SIG-M5 (cell line): ENCODE data around the gene CD109.

Experiments used
- DNase-seq: peaks from one replicate; lab custom pipeline; 2025; lab: John Stamatoyannopoulos, UW

CD109 gene

GRCh38 chr6:73727114-73727513, 31.1 kb downstream of the CD109 start:
- DNase-seq, result no peak

GRCh38 chr6:73728548-73729205, 32.7 kb downstream of the CD109 start:
- DNase-seq, result no peak

- no peak for DNase-seq
These were observed 35.3 kb downstream of the CD109 start for GRCh38 chr6:73731285-73731684.

DNA sequence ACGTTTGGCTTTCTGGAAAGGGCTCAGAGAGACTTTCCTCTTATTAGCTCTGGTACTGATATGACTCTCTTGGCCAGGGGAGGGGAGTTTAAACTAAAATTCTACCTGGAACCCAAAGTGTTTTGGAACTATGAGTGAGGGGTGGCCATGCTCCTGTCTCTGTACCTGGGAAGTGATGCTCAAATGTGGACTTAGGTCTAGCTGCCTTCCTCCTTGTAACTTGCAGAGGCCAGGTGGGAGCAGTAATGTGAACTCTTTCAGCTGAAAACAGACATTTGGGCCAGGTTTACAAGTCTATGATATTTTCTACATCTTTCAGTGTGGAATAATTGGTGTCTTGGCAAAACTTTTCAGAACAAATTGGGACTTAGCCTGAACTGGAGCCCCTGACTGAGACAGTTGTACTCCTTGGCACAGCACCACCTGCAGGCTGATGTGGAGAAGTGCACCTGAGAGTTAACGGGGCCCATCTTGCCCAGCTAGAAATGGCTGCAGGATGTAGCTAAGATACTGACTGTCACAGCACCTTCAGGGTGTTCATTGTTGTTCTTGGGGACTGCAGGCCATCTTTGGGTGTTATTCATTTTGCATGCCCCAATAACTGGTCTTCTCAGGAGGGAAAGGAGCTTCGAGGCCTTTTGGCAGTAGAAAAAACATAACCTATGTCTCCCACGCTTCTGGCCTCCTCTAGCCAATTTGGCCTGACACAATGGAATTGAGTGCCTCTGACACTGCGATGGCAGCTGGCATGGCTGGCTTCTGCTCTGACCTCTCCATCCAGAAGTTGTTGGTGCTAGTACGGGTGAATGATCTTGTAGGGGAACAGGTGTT, 37.1 kb downstream of the CD109 start:
- peak; percentile 17 for DNase-seq

GRCh38 chr6:73733791-73734190, 37.8 kb downstream of the CD109 start:
- no peak for DNase-seq

- DNase-seq, result no peak
These were observed 38.9 kb downstream of the CD109 start for GRCh38 chr6:73734832-73735453.

DNA sequence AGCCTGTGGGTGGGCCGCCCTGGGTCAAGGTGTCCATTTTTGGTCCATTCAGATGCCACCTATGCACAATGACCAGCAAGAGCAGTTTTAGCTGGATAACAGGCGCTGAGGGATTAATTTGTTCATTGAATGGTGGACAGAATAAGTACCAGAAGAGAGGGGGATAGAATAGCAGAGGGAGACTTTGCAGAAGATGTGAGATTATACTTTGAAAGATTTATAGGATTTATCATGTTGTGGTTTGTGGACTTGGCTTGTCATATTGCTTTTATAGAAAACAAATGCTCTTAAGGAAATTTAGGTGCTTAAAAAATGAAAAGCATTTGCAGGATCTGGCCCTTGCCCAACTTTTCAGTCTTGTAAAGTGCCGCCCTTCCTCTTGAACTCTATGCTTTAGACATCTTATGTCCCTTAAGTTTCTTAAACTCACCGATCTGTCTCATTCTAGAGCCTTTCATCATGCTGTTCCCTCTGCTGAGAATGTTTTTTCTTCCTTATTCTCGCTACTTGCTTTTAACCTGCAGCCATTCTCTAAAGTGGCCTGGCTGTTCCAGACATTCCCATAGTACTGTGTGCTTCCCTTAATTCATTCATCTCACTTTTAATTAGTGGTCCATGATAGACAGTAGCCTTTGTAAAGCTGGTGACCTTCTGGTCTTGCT, 42.5 kb downstream of the CD109 start:
- no peak for DNase-seq

DNA sequence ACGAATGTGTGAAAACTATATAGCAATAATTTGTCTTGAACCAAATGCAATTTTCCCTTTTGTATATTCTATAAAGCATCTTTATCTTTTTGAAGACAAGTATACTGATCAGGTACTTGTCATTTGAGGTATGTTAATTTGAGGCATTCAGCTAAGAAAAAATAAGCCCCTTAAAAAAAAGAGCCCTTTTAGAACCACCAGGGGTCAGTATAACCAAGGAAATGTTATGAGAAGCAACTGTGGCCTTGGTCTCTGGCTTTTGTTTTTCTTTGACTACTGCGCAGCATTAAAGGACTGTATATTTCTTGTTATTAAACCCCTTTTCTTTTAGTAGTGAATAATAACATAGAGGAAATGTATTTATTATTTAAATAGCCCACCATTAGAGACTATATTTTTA, 43.1 kb downstream of the CD109 start:
- no peak for DNase-seq

DNA sequence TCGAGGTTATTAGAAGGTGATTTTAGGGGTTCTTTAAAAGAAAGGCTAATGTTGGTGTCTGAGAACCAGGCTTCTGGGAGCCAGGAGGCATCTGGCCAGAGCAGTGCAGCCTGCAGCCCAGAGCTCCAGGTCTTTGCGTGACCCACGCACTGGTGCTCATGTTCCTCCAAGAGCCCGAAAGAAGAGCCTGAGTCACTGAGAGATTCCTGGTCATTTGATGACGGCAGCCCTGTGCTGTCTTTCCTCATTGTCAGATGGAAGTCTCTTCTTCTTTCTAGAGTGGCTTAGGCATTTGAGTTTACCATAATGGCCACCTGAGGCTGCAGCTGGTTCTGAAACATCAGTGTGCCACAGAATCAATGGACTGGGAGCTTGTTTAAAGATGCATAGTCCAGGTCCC, 46.4 kb downstream of the CD109 start:
- no peak for DNase-seq

DNA sequence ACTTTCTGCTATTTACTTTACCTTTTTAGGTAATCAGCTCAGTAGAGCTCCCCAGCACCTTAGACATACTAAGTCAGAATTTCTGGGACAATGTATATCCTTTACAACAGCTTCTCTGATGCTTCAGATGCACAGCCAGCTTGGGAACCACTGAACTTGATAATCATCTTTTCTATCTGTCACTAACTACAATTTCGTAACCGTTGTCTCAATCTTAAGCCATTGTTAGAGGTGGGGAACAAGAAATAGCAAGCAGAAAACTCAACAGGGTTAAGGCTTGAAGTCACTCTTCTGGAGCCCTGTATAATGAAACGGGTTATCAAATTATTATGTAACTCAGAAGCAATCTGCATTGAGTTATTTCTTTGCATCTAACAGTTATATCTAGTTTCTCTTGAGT, 47.1 kb downstream of the CD109 start:
- no peak for DNase-seq

DNA sequence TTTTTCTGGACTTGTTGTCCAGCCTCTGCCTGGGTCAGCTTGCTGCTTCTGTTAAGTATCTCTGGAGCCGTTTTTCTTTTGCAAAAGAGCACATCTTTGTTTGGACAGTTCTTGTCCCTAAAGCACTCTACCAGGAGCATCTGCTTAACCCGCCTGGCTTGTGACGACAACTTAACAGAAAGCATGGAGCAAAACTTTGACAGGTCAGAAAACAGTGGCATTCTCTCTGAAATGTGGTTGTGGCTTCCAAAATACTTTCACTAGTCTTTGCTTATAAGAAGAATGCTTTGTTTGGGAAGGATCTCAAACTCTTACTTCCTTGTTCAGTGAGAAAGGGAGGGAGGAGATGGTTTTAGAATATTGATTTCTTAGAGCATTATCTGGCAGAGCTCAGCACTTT, 47.6 kb downstream of the CD109 start:
- no peak for DNase-seq

- no peak for DNase-seq
These were observed 50.8 kb downstream of the CD109 start for GRCh38 chr6:73746787-73747186.

DNA sequence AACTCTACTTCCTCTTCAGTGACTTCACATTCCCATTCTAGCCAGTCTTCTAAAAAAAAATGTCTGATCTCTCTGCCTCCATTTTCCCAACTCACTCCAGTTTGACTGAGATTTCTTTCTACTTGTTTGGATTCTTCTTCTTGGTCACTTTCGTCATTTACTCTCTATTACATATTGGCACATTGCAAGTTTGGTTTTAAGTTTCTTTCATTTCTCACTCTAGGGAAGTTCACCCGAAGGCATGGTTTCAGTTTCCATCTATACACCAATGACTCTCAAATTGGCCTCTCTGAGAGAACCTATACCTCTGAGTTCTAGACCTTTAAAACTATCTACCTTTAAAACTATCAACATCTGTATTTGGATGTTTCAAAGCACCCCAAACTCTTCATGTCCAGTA, 51.3 kb downstream of the CD109 start:
- no peak for DNase-seq

GRCh38 chr6:73752943-73753342, 56.9 kb downstream of the CD109 start:
- DNase-seq, result no peak

DNA sequence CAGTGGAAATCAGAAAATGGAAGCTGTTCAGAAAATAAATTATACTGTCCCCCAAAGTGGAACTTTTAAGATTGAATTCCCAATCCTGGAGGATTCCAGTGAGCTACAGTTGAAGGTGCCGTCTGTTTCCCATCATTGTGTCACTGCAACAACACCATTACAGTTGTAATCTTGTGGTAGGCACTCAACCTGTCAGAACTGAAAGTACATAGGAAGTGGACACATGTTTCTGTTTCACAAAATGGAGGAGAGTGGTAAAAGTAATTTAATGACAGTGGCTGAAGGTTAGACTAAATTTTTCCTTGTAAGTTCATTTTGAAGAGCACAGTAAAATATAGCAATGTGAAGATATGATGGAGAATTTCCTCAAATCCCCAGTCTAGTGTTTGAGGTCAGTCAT, 70.0 kb downstream of the CD109 start:
- DNase-seq, result no peak

DNA sequence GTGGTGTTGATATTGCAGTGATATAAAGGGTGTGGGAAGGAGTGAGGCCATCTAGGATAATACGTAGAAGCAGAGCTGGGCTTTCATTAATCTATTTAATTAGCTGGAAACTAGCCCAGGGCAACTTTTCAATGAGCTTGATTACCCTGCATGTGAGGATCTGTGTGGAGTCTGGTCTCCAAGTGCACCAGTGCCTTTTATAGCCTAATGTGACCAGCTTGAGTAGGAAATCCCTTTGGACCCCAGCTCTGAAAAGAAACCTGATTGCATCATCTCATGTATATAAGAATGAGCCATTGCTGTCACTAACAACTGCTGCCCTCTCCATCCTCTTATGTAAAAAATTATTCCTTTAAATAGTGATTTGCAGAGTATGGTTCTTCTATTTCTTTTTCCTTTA, 72.6 kb downstream of the CD109 start:
- DNase-seq, result no peak

DNA sequence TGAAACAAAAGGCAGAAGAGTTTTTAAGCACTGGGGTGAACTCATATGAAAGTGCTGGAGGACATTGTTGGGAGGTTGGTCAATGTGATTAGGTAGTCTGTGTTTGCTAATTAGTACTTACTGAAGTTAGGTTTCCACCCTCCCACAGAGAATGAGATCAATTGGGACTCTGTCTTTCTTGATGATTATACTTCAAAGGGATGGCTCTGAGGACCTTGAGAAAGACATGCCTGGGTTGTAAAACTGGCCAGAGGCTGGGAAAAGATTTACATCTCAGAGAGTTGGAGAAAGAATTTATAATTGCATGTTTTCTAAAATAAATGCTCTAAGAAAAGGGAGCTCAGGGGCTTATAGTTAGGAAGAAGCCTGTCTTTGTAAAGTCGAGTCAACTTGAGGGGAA, 74.0 kb downstream of the CD109 start:
- no peak for DNase-seq

DNA sequence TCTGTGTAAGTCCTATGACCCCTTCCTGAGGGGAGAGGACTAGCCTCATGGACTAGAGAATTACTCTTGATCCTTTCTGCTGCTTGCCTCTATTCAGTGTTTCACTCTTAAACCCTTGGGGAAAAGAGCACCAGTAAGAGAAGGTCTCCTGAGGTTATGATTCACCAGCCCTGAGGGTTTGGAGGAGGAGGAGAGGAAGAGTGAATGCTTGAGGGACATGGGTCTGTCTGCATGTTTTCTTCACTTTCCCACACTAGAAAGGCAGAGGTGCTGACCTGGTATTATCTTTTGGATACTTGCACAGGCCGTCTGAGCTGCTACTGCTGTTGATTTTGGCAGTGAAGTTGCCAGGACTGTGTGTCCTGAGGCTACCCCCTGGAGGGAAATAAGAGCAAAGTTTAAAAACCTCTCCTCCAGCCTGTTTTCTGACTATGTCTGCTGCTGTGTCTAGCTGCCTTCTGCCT, 78.3 kb downstream of the CD109 start:
- no peak for DNase-seq

- DNase-seq, result no peak
These were observed 83.9 kb downstream of the CD109 start for GRCh38 chr6:73779943-73780342.

- DNase-seq, result no peak
These were observed 86.9 kb downstream of the CD109 start for GRCh38 chr6:73782911-73783310.

DNA sequence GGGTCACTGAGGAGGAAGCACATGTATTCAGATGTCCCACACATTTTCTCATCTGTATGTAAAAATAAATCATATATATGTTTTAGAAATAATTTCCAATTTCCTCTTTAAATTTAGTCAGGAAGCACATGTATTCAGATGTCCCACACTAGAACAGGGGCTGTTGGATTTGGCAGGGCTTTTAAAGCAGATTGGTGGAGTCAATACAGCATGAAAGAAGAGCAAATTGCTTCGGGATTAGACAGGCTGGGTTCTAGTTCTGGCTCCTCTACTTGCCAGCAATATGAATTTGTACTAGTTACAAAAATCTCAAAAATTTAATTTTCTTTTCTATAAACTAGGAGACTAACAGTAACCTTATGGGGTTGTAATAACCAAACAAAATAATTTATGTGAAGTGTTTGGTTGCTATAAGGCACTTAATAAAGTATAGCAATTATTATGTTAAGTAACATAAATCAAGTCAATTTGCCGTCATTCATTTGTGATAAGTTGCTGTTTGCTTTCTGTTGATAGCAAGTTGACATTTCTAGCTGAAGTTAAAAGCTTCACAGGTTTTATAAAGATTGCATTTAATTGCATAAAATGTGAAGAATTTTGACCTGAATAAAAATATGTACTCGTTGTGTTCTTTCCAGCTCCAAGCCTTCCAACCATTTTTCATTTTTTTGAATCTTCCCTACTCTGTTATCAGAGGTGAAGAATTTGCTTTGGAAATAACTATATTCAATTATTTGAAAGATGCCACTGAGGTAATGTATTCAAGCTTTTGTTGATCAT, 88.9 kb downstream of the CD109 start:
- DNase-seq, result no peak

DNA sequence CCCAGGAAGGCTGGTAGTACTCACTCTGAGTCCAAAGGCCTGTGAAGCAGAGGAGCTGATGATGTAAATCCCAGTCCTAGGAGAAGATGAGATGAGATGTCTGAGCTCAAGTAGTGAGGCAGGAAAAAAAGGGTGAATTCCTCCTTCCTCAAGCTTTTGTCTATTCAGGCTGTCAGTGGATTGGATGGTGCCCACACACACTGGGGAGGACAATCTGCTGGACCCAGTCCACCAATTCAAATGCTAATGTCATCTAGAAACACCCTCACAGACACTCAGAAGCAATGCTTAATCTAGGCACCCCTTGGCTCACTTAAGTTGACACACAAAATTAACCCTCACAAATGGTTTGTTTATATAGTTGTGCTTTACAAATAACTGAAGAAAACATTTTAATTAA, 94.6 kb downstream of the CD109 start:
- DNase-seq, result no peak
